ENCODE measurements around the gene TMEM156. TPM values are rescaled to one million over a fixed set of nuclear protein-coding genes. Genes with fewer than 3 reads are reported as not detected.
A peak's percentile ranks its signal among the peaks of the same experiment; 100 is the strongest.

The TMEM156 gene
- total and polyA plus RNA-seq, 2 of the 4 experiments (the other 2 are of a cell fraction): 0.53 to 0.54 TPM

DNA sequence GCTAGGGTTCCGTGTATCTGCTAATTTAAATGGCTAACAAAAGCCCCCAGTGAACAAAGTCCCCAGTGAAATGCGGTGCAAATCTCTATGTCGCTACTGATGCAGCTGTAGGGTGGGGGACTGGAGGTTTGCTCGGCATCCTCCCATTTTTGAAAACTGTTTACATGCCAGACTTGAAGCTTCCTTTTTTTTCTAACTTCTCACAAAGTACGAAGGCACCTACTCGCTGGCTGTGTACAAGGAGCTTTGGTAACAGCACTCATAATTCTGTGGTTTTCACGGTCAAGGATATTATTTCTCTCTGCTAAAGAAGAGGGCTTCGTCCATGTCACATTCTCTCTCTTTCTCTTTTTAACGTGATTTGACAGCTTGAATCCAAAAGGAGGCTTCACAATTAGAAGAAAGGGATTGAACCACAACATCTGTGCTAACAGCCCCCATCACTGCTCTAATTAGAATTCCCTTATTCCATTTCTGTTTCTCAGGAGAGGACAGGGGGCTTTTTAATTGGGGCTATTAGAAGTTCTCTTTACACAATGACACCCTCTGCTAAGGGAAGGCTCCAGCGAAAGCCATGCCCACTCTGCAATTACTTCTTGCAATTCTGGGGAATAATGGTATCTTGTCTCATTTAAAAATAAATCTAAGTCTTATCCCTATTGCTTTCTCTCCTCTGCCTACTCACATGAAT lies 46.7 kb downstream of the TMEM156 start (continued):
- TF ChIP-seq RCOR1 (IDR thresholded peaks at IDR 0.05; ENCODE audit: insufficient replicate concordance, low read length): no peak

DNA sequence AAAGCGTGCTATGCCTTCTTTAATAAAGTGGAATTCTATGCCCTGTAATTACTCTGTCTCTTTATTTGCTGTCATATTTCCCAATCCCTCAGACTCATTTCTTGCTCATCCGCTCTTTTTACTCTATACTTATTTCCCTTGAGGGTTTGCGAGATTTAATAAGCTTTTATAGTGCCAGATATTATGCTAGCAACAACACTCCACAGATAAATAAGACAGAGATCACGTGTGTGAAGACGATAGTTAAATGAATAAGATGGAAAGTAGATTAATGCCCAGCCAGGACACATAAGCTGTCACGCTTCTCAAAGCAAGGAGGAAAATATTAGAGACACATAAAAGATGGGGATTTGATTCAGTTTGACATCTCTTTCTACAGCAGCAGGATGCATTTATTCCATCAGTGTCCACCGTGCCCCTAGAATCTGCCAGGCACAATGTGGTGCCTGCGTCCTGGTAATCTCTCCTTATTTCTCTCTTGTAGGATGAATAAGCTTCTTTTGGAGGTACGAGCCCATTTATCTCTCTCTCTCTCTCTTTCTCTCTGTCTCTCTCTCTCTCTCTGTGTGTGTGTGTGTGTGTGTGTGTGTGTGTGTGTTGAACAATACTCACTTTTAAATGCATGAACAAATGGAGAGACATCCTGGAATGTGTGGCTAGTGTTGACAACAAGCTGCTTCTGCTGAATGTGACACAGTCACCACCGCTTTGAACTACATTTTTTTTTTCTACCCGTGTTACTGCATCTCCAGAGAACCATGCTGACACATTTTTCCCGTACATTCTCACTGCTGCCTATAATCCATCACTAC lies 48.2 kb downstream of the TMEM156 start:
- Histone ChIP-seq H2AFZ (replicated peaks; ENCODE audit: low read length, poor library complexity) (peak overlapping the region; percentile 75), H4K20me1 (ENCODE audit: insufficient read depth, low read length) (no peaks in the 10 kb centered on the region), H3K18ac (ENCODE audit: low read depth, low read length) (peak overlapping the region; percentile 98), H2BK15ac (ENCODE audit: low read depth, low read length) (peak overlapping the region; percentile 77), H2BK5ac (ENCODE audit: low read depth, low read length, poor library complexity, severe bottlenecking) (peak overlapping the region; percentile 93), H3K4me2 (ENCODE audit: low read depth, low read length) (peak overlapping the region; percentile 55; the same call in 1 of the 2 replicates), H3K4me3 (ENCODE audit: insufficient read depth, low read depth, low read length) (no peak overlapping the region; the same call in 1 of the 2 replicates), H3K27me3 (ENCODE audit: control insufficient read depth, insufficient read depth, low read length) (no peaks in the 10 kb centered on the region), H3K14ac (replicated peaks; ENCODE audit: low read depth, low read length) (peak overlapping the region; percentile 78), H3K9me3 (ENCODE audit: control insufficient read depth, insufficient read depth, low read length) (no peaks in the 10 kb centered on the region), H3K27ac (ENCODE audit: insufficient read depth, low read length) (peak overlapping the region; percentile 51), H2AK9ac (replicated peaks; ENCODE audit: low read depth, low read length, poor library complexity) (no peak overlapping the region), H4K8ac (ENCODE audit: low read depth in 2 of 2, low read length in 2 of 2) (peak overlapping the region; percentile 60 to 67), H3K9ac (ENCODE audit: low read depth, low read length) (peak overlapping the region; percentile 53), H4K5ac (ENCODE audit: low read depth, low read length) (peak overlapping the region; percentile 93), H3K56ac (ENCODE audit: extremely low read depth, insufficient read depth, low read length) (peak overlapping the region; percentile 31), H4K91ac (ENCODE audit: insufficient read depth, low read depth, low read length) (peak overlapping the region; percentile 84), H3K79me1 (ENCODE audit: low read depth in 1 of 2, low read length in 2 of 2) (peaks cover 3 to 17% of the 10 kb centered on the region in 2 experiments; a peak in 3 of 4 replicates), H3K4ac (ENCODE audit: low read depth, low read length) (peak overlapping the region; percentile 87), H2BK120ac (ENCODE audit: low read depth, low read length) (peak overlapping the region; percentile 91), H3K23ac (ENCODE audit: low read depth, low read length) (peak overlapping the region; percentile 85), H2AK5ac (ENCODE audit: low read depth, low read length) (peak overlapping the region; percentile 53; the same call in 1 of the 2 replicates), H3K36me3 (ENCODE audit: control insufficient read depth, insufficient read depth, low read length) (no peaks in the 10 kb centered on the region), H3K9me1 (ENCODE audit: insufficient read depth, low read length) (peaks cover 20% of the 10 kb centered on the region; the same call in 1 of the 2 replicates), H3K4me1 (ENCODE audit: control insufficient read depth, insufficient read depth, low read length) (peaks cover 30% of the 10 kb centered on the region), H2BK20ac (ENCODE audit: low read depth, low read length) (peak overlapping the region; percentile 88)
- DNase-seq (peak; percentile 56), ATAC-seq (ENCODE audit: low read depth) (peak; percentile 22)
- ChIA-PET POLR2A (ENCODE audit: unreplicated experiment) (interaction anchor here (1.0 kb wide), 1 partner anchor 58 kb away, joined by 3 read pairs; no protein-coding TSS in a partner anchor), CTCF (interaction anchor here (0.6 to 1.0 kb wide), 3 partner anchors 46 to 159 kb away, joined by 3 to 4 read pairs (median 3); no protein-coding TSS in a partner anchor)
- TF ChIP-seq CEBPB (IDR thresholded peaks at IDR 0.05; ENCODE audit: low read depth, low read length) (0 out of 2 replicates have a peak, but pooled peaks have one; percentile 2), POLR2A (IDR thresholded peaks at IDR 0.05; ENCODE audit: low read depth, low read length) (no peak), RFX5 (IDR thresholded peaks at IDR 0.05; ENCODE audit: low read depth, low read length) (no peak)
- dilution Hi-C loops (cut with HindIII; ENCODE audit: low sequenced_read_pairs, unreplicated experiment): no loop called here
- WGBS, 2 experiments (ENCODE audit: extremely low coverage in 2 of 2, insufficient read length in 1 of 2): 20% methylated on average over 2 of the region's 12 CpGs; no CpG with 5 or more reads in 1 of the 2 experiments
- in situ Hi-C loops (cut with MboI; ENCODE audit: low sequenced_read_pairs): no loop called here
- BruUV-seq (replicated peaks): no TSS peak
- intact Hi-C loops (cut with micrococcal nuclease): no loop called here

All from IMR-90 (cell line).